B cell (primary cell): Measurements from ENCODE around the gene SLC9C2. TPM values are rescaled to one million over a fixed set of nuclear protein-coding genes. Genes with fewer than 3 reads are reported as not detected.

Source experiments
- ATAC-seq: fragments of 200-7000 bp; cut with Tn5 transposase; one replicate; pipeline ENCODE4 v1.10.0; 2021; ENCODE audit warnings: low read depth, mild to moderate bottlenecking, moderate number of reproducible peaks, moderate library complexity
- CTCF ChIA-PET: fragments of 350-600 bp; sonication (Branson Sonifier 250); formaldehyde crosslinking; loops from one replicate; lab custom pipeline; 2021; ENCODE audit warnings: antibody characterized with exemption, inconsistent platforms; lab: Charles Lee
- POLR2A ChIA-PET: fragments of 350-600 bp; sonication (Branson Sonifier 250); formaldehyde crosslinking; loops from one replicate; lab custom pipeline; 2021; ENCODE audit warnings: antibody characterized with exemption; lab: Charles Lee
- DNase-seq: peaks from one replicate; pipeline ENCODE4 v3.0.0; 2013
- H2AFZ ChIP-seq: 2 replicates; pipeline ENCODE4 v1.6.1; 2012; ENCODE audit warnings: mild to moderate bottlenecking, low read depth, low read length; ENCODE audit not compliant: insufficient read depth, poor library complexity, severe bottlenecking
- H3K27ac ChIP-seq, 2 donors: 1 replicate in 1 of 2; 2 replicates in 1 of 2; pipeline ENCODE4 v1.5.1; 2012 to 2013; ENCODE audit warnings: low read length in 2 of 2, mild to moderate bottlenecking in 2 of 2, moderate library complexity in 1 of 2
- H3K27me3 ChIP-seq, 4 experiments: fragments of 200-600 bp in 1 of 4; sonication (generic) in 1 of 4; replicated peaks in 1 of 4; 1 replicate in 2 of 4; 2 replicates in 2 of 4; pipeline versions ENCODE4 v1.6.1 to v1.7.0; 2013 to 2016; ENCODE audit warnings: low read length in 3 of 4, mild to moderate bottlenecking in 2 of 4, mixed read lengths in 1 of 4, moderate library complexity in 1 of 4; ENCODE audit not compliant: insufficient read depth in 4 of 4, control insufficient read depth in 3 of 4; ENCODE audit errors: control extremely low read depth in 1 of 4
- H3K36me3 ChIP-seq, 2 experiments: replicated peaks in 1 of 2; 1 replicate in 1 of 2; 2 replicates in 1 of 2; pipeline versions ENCODE4 v1.6.1 to v1.7.1; 2013; ENCODE audit warnings: low read length in 1 of 2; ENCODE audit not compliant: insufficient read depth in 2 of 2, control insufficient read depth in 1 of 2; ENCODE audit errors: control extremely low read depth in 1 of 2, extremely low read depth in 1 of 2
- H3K4me1 ChIP-seq, 2 donors: fragments of 200-600 bp in 1 of 2; sonication (generic) in 1 of 2; 1 replicate in 1 of 2; 2 replicates in 1 of 2; pipeline versions ENCODE4 v1.5.1 to v1.6.1; 2013 to 2017; ENCODE audit warnings: low read length in 2 of 2; ENCODE audit not compliant: control insufficient read depth in 2 of 2, insufficient read depth in 2 of 2
- H3K4me2 ChIP-seq: replicated peaks from 2 replicates; pipeline ENCODE3; 2012; ENCODE audit warnings: mild to moderate bottlenecking, low read depth, low read length; ENCODE audit not compliant: poor library complexity, severe bottlenecking
- H3K4me3 ChIP-seq, 5 experiments: fragments of 200-600 bp in 1 of 5; sonication (generic) in 1 of 5; 1 replicate in 3 of 5; 2 replicates in 2 of 5; pipeline versions ENCODE4 v1.5.1 to v1.7.0; 2011 to 2016; ENCODE audit warnings: low read length in 4 of 5, mild to moderate bottlenecking in 4 of 5, low read depth in 2 of 5, control low read depth in 1 of 5, moderate library complexity in 1 of 5; ENCODE audit not compliant: insufficient read depth in 1 of 5; ENCODE audit errors: control extremely low read depth in 1 of 5, extremely low read depth in 1 of 5
- H3K79me2 ChIP-seq: fragments of 200-600 bp; sonication (generic); one replicate; pipeline ENCODE4 v1.6.0; 2016; ENCODE audit warnings: low read length; ENCODE audit not compliant: control insufficient read depth, insufficient read depth
- H3K9ac ChIP-seq: fragments of 200-600 bp; sonication (generic); 2 replicates; pipeline ENCODE4 v1.6.1; 2017; ENCODE audit warnings: mild to moderate bottlenecking, low read length, moderate library complexity
- H3K9me3 ChIP-seq, 3 donors: one replicate each; pipeline versions ENCODE4 v1.6.1 to v1.7.1; 2013; ENCODE audit warnings: low read length in 2 of 3; ENCODE audit not compliant: control insufficient read depth in 2 of 3, insufficient read depth in 1 of 3; ENCODE audit errors: control extremely low read depth in 1 of 3
- H4K20me1 ChIP-seq: 2 replicates; pipeline ENCODE4 v1.6.0; 2012; ENCODE audit warnings: mild to moderate bottlenecking, low read length; ENCODE audit not compliant: insufficient read depth, control insufficient read depth, poor library complexity, severe bottlenecking
- H3K27ac Mint-ChIP-seq: one replicate; pipeline ENCODE4 v1.8.0; 2021; ENCODE audit warnings: mixed read lengths
- H3K27me3 Mint-ChIP-seq: one replicate; pipeline ENCODE4 v1.8.0; 2021; ENCODE audit warnings: mixed read lengths
- H3K4me1 Mint-ChIP-seq: one replicate; pipeline ENCODE4 v1.8.0; 2021; ENCODE audit warnings: mixed read lengths
- H3K4me3 Mint-ChIP-seq: one replicate; pipeline ENCODE4 v1.8.0; 2021; ENCODE audit warnings: mixed read lengths
- H3K9me3 Mint-ChIP-seq: one replicate; pipeline ENCODE4 v1.8.0; 2022; ENCODE audit warnings: mixed read lengths; ENCODE audit not compliant: insufficient read depth
- CTCF ChIP-seq: fragments of 200-600 bp; IDR thresholded peaks from one replicate; pipeline ENCODE4 v1.8.0; 2022; ENCODE audit warnings: antibody characterized with exemption, mild to moderate bottlenecking
- EZH2 ChIP-seq: IDR thresholded peaks from 2 replicates; pipeline ENCODE4 v1.6.1; 2012; ENCODE audit warnings: borderline replicate concordance, low read depth, mild to moderate bottlenecking, moderate library complexity, low read length; ENCODE audit not compliant: insufficient read depth, poor library complexity, severe bottlenecking
- WGBS: methylation state at CpG from one replicate; pipeline ENCODE4 v1.1.5; 2013; ENCODE audit warnings: missing lambda C conversion rate; ENCODE audit not compliant: insufficient coverage; 5-methylcytosine and 5-hydroxymethylcytosine counted together
- intact Hi-C: fragments of 100-400 bp; cut with micrococcal nuclease; formaldehyde crosslinking; loops from one replicate; pipeline ENCODE4 v1.10.0; 2022
- polyA plus RNA-seq: library from polyadenylated mRNA; depleted of rRNA; stranded (reverse); fragments of >200 nt; gene quantifications from 2 replicates; pipeline ENCODE4 v1.2.3, GENCODE V29; 2012
- total RNA-seq, 2 donors: library from RNA; stranded (reverse); fragments of 120-200 nt in 1 of 2; gene quantifications; 1 replicate in 1 of 2; 2 replicates in 1 of 2; pipeline versions ENCODE4 v1.2.3 to v1.2.4, GENCODE V29; 2013 to 2022

Gene SLC9C2
- total and polyA plus RNA-seq, 2 donors (not counting 1 experiment from before 2014, with no cell fraction given) = not detected

DNA sequence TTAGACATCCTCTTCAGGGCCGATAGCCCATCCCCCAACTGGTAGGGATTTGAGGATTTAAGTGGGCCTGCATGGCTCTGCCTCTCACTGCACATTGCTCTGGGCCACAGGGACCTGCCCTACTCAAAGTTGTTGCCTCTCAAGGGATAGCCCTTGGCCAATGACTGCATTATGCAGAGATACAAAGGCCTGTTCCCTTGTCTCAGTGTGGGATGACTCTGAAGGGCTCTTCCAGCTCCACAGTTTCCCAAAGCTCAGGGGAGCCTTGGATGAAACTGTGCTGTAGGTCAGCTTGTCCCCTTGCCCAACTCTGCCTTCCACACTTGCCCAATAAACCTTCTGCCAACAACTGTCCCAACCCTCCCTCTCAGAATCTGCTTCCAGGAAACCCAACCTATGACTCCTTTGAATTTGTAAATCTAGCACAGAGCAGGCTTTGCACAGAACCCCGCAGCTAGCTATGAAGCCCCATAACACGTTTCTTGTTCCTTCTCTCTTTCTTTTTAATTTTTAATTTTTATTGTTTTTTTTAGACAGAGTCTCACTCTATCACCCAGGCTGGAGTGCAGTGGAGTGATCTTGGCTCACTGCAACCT is 42.5 kb downstream of the SLC9C2 start:
- Histone ChIP-seq H3K4me1 (no peaks in the 10 kb centered on the region), H3K79me2 (no peaks in the 10 kb centered on the region), H3K27ac (no peak overlapping the region), H3K27me3 (no peaks in the 10 kb centered on the region), H3K36me3 (no peaks in the 10 kb centered on the region), H4K20me1 (no peaks in the 10 kb centered on the region), H3K9me3 (no peaks in the 10 kb centered on the region), H3K4me3 (no peak overlapping the region), H3K9ac (no peak overlapping the region), H2AFZ (no peak overlapping the region), H3K4me2 (no peak overlapping the region)
- Mint-ChIP-seq H3K27ac (no peak overlapping the region), H3K9me3 (no peaks in the 10 kb centered on the region), H3K4me3 (no peak overlapping the region), H3K27me3 (no peaks in the 10 kb centered on the region), H3K4me1 (no peaks in the 10 kb centered on the region)
- CTCF ChIA-PET = no interaction called here
- intact Hi-C loops = no loop called here
- POLR2A ChIA-PET = interaction anchor here (0.6 kb wide), 1 partner anchor 308 kb away, joined by 4 read pairs; the partner anchor contains the start of genes GAS5 and ZBTB37
- no peak for TF ChIP-seq CTCF
- no peak for TF ChIP-seq EZH2
- no peak for DNase-seq
- WGBS = no CpG with 5 or more reads among the region's 3 CpGs
- no peak for ATAC-seq

GRCh38 chr1:173555651-173556305 is 47.1 kb downstream of the SLC9C2 start:
- Histone ChIP-seq H3K4me1 (no peaks in the 10 kb centered on the region), H3K27ac (no peak overlapping the region), H3K9ac (no peak overlapping the region), H3K27me3 (no peaks in the 10 kb centered on the region), H3K36me3 (no peaks in the 10 kb centered on the region), H4K20me1 (no peaks in the 10 kb centered on the region), H3K4me3 (no peak overlapping the region), H2AFZ (no peak overlapping the region), H3K79me2 (no peaks in the 10 kb centered on the region), H3K4me2 (no peak overlapping the region), H3K9me3 (no peaks in the 10 kb centered on the region)
- Mint-ChIP-seq H3K4me1 (no peaks in the 10 kb centered on the region), H3K9me3 (no peaks in the 10 kb centered on the region), H3K4me3 (no peak overlapping the region), H3K27ac (no peak overlapping the region), H3K27me3 (no peaks in the 10 kb centered on the region)
- ATAC-seq = no peak
- 71% methylated on average over 1 of the region's 5 CpGs for WGBS
- TF ChIP-seq EZH2 (no peak), CTCF (no peak)
- no peak for DNase-seq
- CTCF ChIA-PET = no interaction called here
- POLR2A ChIA-PET = no interaction called here
- intact Hi-C loops = no loop called here
